Central memory CD8-positive, alpha-beta T cell (primary cell): ENCODE results near the gene SYT9.

ENCODE experiments used
- ATAC-seq: fragments of 150-1000 bp; cut with Tn5 transposase; replicated peaks from 2 replicates; pipeline ENCODE4 v1.10.0; 2022; ENCODE audit warnings: mild to moderate bottlenecking, moderate FRiP score, moderate number of reproducible peaks; ENCODE audit not compliant: poor library complexity, severe bottlenecking; ENCODE audit errors: extremely low read depth
- DNase-seq, 2 donors: peaks; one replicate each; pipeline ENCODE4 v3.0.0; 2021; ENCODE audit warnings: low spot score in 2 of 2
- H3K27ac Mint-ChIP-seq: one replicate; pipeline ENCODE4 v1.8.0; 2022; ENCODE audit warnings: low read depth, mild to moderate bottlenecking, moderate library complexity, mixed read lengths
- H3K27me3 Mint-ChIP-seq: one replicate; pipeline ENCODE4 v1.8.0; 2022; ENCODE audit warnings: mixed read lengths
- H3K36me3 Mint-ChIP-seq: one replicate; pipeline ENCODE4 v1.8.0; 2022; ENCODE audit warnings: mild to moderate bottlenecking, moderate library complexity, mixed read lengths; ENCODE audit not compliant: insufficient read depth
- H3K4me1 Mint-ChIP-seq: one replicate; pipeline ENCODE4 v1.8.0; 2022; ENCODE audit warnings: mixed read lengths
- H3K4me3 Mint-ChIP-seq: one replicate; pipeline ENCODE4 v1.8.0; 2022; ENCODE audit warnings: mild to moderate bottlenecking, moderate library complexity, mixed read lengths
- H3K9me3 Mint-ChIP-seq: one replicate; pipeline ENCODE4 v1.8.0; 2022; ENCODE audit warnings: mixed read lengths

Gene SYT9

GRCh38 chr11:7279676-7280075, 28.0 kb downstream of the SYT9 start:
- H3K27me3 Mint-ChIP-seq = peaks cover 33% of the 10 kb centered on the region
- H3K27ac Mint-ChIP-seq = no peak overlapping the region
- H3K4me3 Mint-ChIP-seq = no peak overlapping the region
- peaks cover 3% of the 10 kb centered on the region for H3K9me3 Mint-ChIP-seq
- no peaks in the 10 kb centered on the region for H3K36me3 Mint-ChIP-seq
- DNase-seq (no peak), ATAC-seq (no peak)
- no peaks in the 10 kb centered on the region for H3K4me1 Mint-ChIP-seq

GRCh38 chr11:7281079-7281478, 29.4 kb downstream of the SYT9 start:
- ATAC-seq (no peak), DNase-seq (no peak)
- Mint-ChIP-seq H3K27ac (no peak overlapping the region), H3K4me3 (no peak overlapping the region), H3K36me3 (no peaks in the 10 kb centered on the region), H3K27me3 (peaks cover 29% of the 10 kb centered on the region), H3K4me1 (no peaks in the 10 kb centered on the region), H3K9me3 (peaks cover 7% of the 10 kb centered on the region)

DNA sequence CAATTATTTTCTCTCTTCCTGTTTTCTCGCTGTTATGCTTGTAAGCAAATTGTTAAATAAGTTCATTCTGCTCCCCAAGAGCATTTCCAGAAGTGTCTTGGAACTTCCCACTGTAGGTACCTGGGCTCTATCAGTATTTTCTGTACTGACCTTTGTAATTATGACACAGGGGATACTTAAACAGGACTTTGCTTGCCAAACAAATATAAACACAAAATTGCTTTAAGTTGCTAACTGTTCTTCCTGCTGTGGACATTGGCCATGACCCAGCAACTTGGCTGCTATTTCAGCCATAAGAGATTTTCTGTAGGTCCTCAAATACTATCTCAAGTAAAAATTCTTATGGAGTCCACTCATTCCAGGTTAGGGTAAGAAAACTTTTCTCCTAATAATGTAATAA, 30.1 kb downstream of the SYT9 start:
- no peaks in the 10 kb centered on the region for H3K36me3 Mint-ChIP-seq
- no peak overlapping the region for H3K27ac Mint-ChIP-seq
- peaks cover 24% of the 10 kb centered on the region for H3K27me3 Mint-ChIP-seq
- DNase-seq = no peak
- H3K4me1 Mint-ChIP-seq = no peaks in the 10 kb centered on the region
- no peak overlapping the region for H3K4me3 Mint-ChIP-seq
- no peak for ATAC-seq
- H3K9me3 Mint-ChIP-seq = peaks cover 7% of the 10 kb centered on the region

DNA sequence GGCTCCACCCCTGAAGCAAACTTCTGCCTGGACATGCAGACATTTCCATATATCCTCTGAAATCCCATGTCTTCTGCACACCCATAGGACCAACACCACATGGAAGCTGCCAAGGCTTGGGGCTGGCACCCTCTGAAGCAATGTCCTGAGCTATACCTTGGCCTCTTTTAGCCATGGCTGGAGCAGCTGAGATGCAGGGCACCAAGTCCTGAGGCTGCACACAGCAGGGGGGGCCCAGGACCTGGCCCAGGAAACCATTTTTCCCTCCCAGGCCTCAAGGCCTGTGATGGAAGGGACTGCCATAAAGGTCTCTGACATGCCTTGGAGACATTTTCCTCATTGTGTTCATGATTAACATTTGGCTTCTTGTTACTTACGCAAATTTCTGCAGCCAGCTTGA, 34.5 kb downstream of the SYT9 start:
- ATAC-seq = no peak
- Mint-ChIP-seq H3K27ac (no peak overlapping the region), H3K4me1 (no peaks in the 10 kb centered on the region), H3K9me3 (peaks cover 13% of the 10 kb centered on the region), H3K4me3 (no peak overlapping the region), H3K27me3 (peaks cover 23% of the 10 kb centered on the region), H3K36me3 (no peaks in the 10 kb centered on the region)
- no peak for DNase-seq

DNA sequence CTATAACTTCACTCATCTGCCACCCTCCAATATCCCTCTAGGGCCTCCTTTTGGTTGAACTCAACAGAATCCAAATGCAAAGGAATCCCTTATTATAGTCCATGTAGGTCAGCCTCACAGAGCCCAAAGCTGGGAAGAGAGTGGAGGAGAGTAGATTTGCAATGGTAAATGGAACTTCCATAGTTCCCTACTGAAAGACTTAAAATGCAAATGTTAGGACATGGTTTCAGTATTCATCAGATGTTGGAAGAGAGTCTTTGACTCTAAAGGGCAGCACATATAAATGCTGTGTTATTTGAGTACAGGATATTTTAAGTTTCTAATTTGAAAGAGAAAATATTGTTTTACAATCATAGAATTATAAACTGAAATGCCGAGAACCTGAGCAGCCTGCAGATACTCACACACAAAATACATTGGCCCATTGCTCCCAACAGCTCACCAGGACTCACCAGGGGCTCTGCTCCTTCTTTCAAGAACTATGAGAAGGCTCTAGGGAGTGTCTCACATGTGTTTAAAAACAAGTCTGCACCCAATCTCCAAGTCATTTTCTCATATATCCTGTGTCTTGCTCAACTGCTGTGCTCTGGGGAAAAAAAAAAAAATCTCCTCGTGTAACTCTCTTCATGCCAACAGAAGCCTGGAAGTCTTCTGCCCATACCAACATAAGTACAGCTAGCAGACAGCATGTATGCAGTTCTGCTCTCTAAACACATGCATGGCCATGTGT, 39.6 kb downstream of the SYT9 start:
- no peak overlapping the region for H3K27ac Mint-ChIP-seq
- no peaks in the 10 kb centered on the region for H3K36me3 Mint-ChIP-seq
- no peak overlapping the region for H3K4me3 Mint-ChIP-seq
- peaks cover 6% of the 10 kb centered on the region for H3K9me3 Mint-ChIP-seq
- no peak for ATAC-seq
- no peak for DNase-seq
- peaks cover 27% of the 10 kb centered on the region for H3K27me3 Mint-ChIP-seq
- no peaks in the 10 kb centered on the region for H3K4me1 Mint-ChIP-seq

DNA sequence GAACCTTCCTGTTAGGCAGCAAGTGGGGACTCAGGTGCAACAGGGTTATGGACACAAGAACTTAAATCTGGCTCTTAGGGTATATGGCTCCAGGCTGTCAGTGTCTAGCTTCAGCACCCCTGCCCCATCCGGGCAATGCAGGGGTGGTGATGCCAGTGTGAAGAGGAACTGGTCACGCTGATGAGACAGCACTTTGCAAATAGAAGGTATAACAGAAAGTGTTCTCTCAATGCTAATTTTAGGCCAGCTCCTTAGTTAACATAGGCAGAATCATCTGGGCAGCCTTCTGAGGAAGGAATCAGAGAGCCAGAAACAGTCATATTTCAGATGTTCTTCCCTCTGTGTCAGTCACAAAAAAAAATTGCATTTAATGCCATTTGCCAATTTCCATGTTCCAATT, 41.2 kb downstream of the SYT9 start:
- Mint-ChIP-seq H3K36me3 (no peaks in the 10 kb centered on the region), H3K9me3 (peaks cover 6% of the 10 kb centered on the region), H3K4me1 (no peaks in the 10 kb centered on the region), H3K27ac (no peak overlapping the region), H3K4me3 (no peak overlapping the region), H3K27me3 (peaks cover 27% of the 10 kb centered on the region)
- DNase-seq (no peak), ATAC-seq (no peak)

- Mint-ChIP-seq H3K9me3 (no peaks in the 10 kb centered on the region), H3K27me3 (peaks cover 12% of the 10 kb centered on the region), H3K4me3 (no peak overlapping the region), H3K27ac (no peak overlapping the region), H3K4me1 (no peaks in the 10 kb centered on the region), H3K36me3 (no peaks in the 10 kb centered on the region)
- no peak for ATAC-seq
- DNase-seq = no peak
Measured at GRCh38 chr11:7299393-7299792, 47.7 kb downstream of the SYT9 start.

GRCh38 chr11:7300281-7300680, 48.6 kb downstream of the SYT9 start:
- no peaks in the 10 kb centered on the region for H3K4me1 Mint-ChIP-seq
- peaks cover 12% of the 10 kb centered on the region for H3K27me3 Mint-ChIP-seq
- no peak for DNase-seq
- H3K4me3 Mint-ChIP-seq = no peak overlapping the region
- no peak overlapping the region for H3K27ac Mint-ChIP-seq
- H3K9me3 Mint-ChIP-seq = no peaks in the 10 kb centered on the region
- H3K36me3 Mint-ChIP-seq = no peaks in the 10 kb centered on the region
- no peak for ATAC-seq

GRCh38 chr11:7303146-7303545, 51.4 kb downstream of the SYT9 start:
- Mint-ChIP-seq H3K9me3 (no peaks in the 10 kb centered on the region), H3K36me3 (no peaks in the 10 kb centered on the region), H3K4me3 (no peak overlapping the region), H3K27ac (no peak overlapping the region), H3K27me3 (peaks cover 24% of the 10 kb centered on the region), H3K4me1 (no peaks in the 10 kb centered on the region)
- ATAC-seq = no peak
- DNase-seq = no peak

DNA sequence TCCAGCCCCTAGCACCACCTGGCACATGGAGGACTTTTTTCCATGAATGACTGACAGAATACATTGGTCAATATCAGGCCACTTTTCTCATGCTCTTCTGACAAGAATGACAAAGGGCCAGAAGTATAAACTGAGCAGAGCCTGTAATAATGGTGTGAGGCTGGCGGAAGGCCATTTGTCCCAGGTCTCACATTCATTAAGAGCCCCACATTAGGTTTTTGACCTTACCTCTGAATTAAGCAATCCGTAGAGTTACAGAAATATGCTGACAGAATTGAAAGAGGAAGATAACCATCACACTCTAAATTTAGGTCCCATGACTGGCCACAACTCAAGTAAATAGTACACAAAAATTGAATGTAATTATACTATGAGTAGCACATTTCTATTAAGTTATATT, 55.2 kb downstream of the SYT9 start:
- DNase-seq (no peak), ATAC-seq (no peak)
- Mint-ChIP-seq H3K36me3 (no peaks in the 10 kb centered on the region), H3K27ac (no peak overlapping the region), H3K4me1 (no peaks in the 10 kb centered on the region), H3K9me3 (no peaks in the 10 kb centered on the region), H3K27me3 (peaks cover 24% of the 10 kb centered on the region), H3K4me3 (no peak overlapping the region)

GRCh38 chr11:7307836-7308235, 56.1 kb downstream of the SYT9 start:
- Mint-ChIP-seq H3K4me1 (no peaks in the 10 kb centered on the region), H3K27ac (no peak overlapping the region), H3K27me3 (peaks cover 24% of the 10 kb centered on the region), H3K9me3 (no peaks in the 10 kb centered on the region), H3K36me3 (no peaks in the 10 kb centered on the region), H3K4me3 (no peak overlapping the region)
- ATAC-seq (no peak), DNase-seq (no peak)

- no peak overlapping the region for H3K27ac Mint-ChIP-seq
- DNase-seq = no peak
- H3K4me1 Mint-ChIP-seq = no peaks in the 10 kb centered on the region
- H3K4me3 Mint-ChIP-seq = no peak overlapping the region
- H3K27me3 Mint-ChIP-seq = peaks cover 15% of the 10 kb centered on the region
- ATAC-seq = no peak
- H3K9me3 Mint-ChIP-seq = no peaks in the 10 kb centered on the region
- no peaks in the 10 kb centered on the region for H3K36me3 Mint-ChIP-seq
Measured at GRCh38 chr11:7311903-7312302, 60.2 kb downstream of the SYT9 start.

- no peak overlapping the region for H3K4me3 Mint-ChIP-seq
- H3K4me1 Mint-ChIP-seq = no peaks in the 10 kb centered on the region
- H3K36me3 Mint-ChIP-seq = no peaks in the 10 kb centered on the region
- no peak for ATAC-seq
- H3K27me3 Mint-ChIP-seq = peaks cover 15% of the 10 kb centered on the region
- DNase-seq = no peak
- H3K27ac Mint-ChIP-seq = no peak overlapping the region
- H3K9me3 Mint-ChIP-seq = no peaks in the 10 kb centered on the region
Measured at GRCh38 chr11:7314811-7315604, 63.3 kb downstream of the SYT9 start.
